ENCODE data around the gene ACSM6.
A peak's percentile ranks its signal among the peaks of the same experiment; 100 is the strongest.
"Not testable (repeated sequence)": the region's sequence is repeated elsewhere in the genome, so short reads cannot be mapped to it uniquely, and the experiment has no call there.

The ACSM6 gene

DNA sequence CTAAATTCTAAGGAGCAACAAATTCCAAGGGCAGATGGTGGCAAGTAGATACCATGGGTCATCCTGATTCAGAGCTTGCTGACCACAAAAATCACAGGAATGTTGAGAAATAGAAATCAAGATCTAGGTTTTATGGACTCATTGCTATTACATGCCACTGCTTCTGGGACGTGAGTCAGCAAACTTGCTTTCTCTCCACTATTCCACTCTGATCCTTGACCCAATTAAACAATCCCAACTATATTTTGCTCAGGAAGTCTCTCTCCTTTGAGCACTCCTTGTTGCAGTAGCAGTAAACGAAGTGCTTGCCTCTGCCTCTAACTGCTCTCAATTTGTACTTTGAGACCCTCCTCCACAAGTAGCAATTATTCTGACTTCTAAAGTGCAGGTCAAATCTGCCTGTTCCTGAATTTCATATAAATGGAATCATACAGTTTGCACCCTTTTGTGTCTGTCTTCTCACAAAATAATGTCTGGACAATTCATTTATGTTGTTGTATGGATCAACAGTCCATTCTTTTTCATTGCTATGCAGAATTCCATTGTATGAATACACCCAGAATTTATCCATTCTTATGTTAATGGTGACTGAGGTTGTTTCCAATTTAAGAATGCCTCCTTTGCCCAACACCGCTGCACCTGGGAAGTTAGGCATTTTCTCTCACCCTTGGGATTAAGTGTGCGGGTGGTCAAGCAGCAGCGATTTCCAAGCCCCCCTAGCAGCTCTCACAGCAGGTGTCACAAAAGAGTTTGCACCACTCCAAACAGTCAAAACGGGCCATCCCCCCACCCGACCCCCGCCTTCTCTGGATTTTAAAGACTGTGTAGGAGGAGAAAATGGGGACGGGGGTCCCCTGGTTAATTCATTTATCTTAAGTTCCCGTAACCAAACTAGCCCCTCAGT, 35.9 kb downstream of the ACSM6 start:
- DNase-seq (ENCODE audit: low read depth in 2 of 2), result peak; percentile 91 to 96
- TF ChIP-seq CTCF (IDR thresholded peaks at IDR 0.05; ENCODE audit: low read depth, low read length), result no peak
- no peak overlapping the region for H3K4me3 ChIP-seq (replicated peaks in 1 of 2; ENCODE audit: low read depth in 2 of 2, low read length in 2 of 2)

DNA sequence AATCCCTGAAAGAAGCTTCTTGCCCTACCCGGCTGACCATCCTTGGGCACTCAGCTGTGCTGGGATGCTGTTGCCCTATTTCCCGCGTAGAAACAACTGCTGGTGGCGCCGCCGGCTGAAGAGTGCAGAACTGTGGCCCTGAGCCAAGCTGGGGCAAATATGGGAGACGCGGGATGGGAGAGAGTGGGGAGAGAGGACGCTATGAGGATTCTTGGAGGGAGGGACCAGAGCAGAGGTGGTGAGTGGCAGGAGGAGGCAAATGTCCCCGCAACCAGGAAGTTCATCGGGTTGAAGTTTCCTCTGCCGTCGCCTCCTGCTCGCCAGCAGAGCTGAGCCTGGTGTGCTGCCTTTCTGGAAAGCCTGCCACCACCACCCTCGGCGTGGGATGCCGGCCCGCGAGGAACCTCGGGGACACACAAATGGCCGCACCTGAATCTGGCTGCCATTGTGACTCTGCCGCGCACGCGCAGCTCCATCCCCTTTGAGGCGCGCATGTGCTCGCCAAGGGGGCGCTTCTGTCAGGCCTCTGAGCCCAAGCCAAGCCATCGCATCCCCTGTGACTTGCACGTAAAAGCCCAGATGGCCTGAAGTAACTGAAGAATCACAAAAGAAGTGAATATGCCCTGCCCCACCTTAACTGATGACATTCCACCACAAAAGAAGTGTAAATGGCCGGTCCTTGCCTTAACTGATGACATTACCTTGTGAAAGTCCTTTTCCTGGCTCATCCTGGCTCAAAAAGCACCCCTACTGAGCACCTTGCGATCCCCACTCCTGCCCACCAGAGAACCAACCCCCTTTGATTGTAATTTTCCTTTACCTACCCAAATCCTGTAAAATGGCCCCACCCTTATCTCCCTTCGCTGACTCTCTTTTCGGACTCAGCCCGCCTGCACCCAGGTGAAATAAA, 36.9 kb downstream of the ACSM6 start:
- H3K4me3 ChIP-seq (replicated peaks in 1 of 2; ENCODE audit: low read depth in 2 of 2, low read length in 2 of 2), result peak overlapping the region; percentile 21 to 32
- DNase-seq (ENCODE audit: low read depth in 2 of 2), result not testable (repeated sequence)

- no peak overlapping the region for H3K4me3 ChIP-seq (replicated peaks in 1 of 2; ENCODE audit: low read depth in 2 of 2, low read length in 2 of 2)
Observed at GRCh38 chr10:95233377-95234034, 39.5 kb downstream of the ACSM6 start.

GRCh38 chr10:95234951-95235350, 40.9 kb downstream of the ACSM6 start:
- TF ChIP-seq CTCF (IDR thresholded peaks at IDR 0.05; ENCODE audit: low read depth, low read length), result no peak
- H3K4me3 ChIP-seq (replicated peaks in 1 of 2; ENCODE audit: low read depth in 2 of 2, low read length in 2 of 2), result no peak overlapping the region
- no peak for DNase-seq (ENCODE audit: low read depth in 2 of 2)

More at GRCh38 chr10:95233377-95234034, 39.5 kb downstream of the ACSM6 start:
- TF ChIP-seq CTCF (IDR thresholded peaks at IDR 0.05; ENCODE audit: low read depth, low read length), result no peak
- no peak for DNase-seq (ENCODE audit: low read depth in 2 of 2)

DNA sequence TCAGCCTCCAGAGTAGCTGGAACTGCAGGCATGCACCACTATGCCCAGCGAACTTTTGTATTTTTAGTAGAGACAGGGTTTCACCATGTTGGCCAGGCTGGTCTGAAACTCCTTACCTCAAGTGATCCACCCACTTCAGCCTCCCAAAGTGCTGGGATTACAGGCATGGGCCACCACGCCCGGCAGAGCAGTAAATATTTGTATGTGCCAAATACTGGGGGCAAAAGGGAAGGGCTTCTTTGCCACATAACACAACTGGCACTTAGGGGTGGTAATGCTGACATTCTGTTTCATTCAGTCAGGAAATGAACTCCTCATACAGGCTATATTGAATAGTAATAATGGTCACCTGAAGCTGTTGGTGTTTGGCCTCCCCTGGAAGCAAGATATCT, 41.6 kb downstream of the ACSM6 start:
- no peak overlapping the region for H3K4me3 ChIP-seq (replicated peaks in 1 of 2; ENCODE audit: low read depth in 2 of 2, low read length in 2 of 2)
- DNase-seq (ENCODE audit: low read depth in 2 of 2), result no peak
- no peak for TF ChIP-seq CTCF (IDR thresholded peaks at IDR 0.05; ENCODE audit: low read depth, low read length)

GRCh38 chr10:95236068-95236903, 42.2 kb downstream of the ACSM6 start:
- peak; percentile 15 to 66 for DNase-seq (ENCODE audit: low read depth in 2 of 2)
- no peak for TF ChIP-seq CTCF (IDR thresholded peaks at IDR 0.05; ENCODE audit: low read depth, low read length)
- no peak overlapping the region for H3K4me3 ChIP-seq (replicated peaks in 1 of 2; ENCODE audit: low read depth in 2 of 2, low read length in 2 of 2)
